Right ventricle myocardium inferior (tissue), 1 donor: ENCODE measurements around the gene ZBTB7C. TPM values are rescaled to one million over a fixed set of nuclear protein-coding genes. Genes with fewer than 3 reads are reported as not detected.

ENCODE experiments used
- ATAC-seq: fragments of 200-7000 bp; cut with Tn5 transposase; one replicate; pipeline ENCODE4 v1.9.1; 2020; ENCODE audit warnings: mild to moderate bottlenecking, moderate library complexity
- DNase-seq: peaks from one replicate; pipeline ENCODE4 v3.0.0; 2021; ENCODE audit errors: missing footprints
- intact Hi-C: fragments of 100-400 bp; cut with DNase I; formaldehyde crosslinking; loops from one replicate; pipeline ENCODE4 v1.11.0; 2022
- total RNA-seq: library from RNA; stranded (reverse); fragmentation: NEBNext Ultra II Directional; extraction: Animal tissue kit (Norgen Biotek cat#: 25700); gene quantifications from one replicate; pipeline ENCODE4 v1.2.1, GENCODE V29; 2021
- donor health status: DM: no; HTN: yes; CAD: no; lungs with severe emphysema.

Gene ZBTB7C
- total RNA-seq, 1 donor from 2014 or later, result 3.2 TPM

DNA sequence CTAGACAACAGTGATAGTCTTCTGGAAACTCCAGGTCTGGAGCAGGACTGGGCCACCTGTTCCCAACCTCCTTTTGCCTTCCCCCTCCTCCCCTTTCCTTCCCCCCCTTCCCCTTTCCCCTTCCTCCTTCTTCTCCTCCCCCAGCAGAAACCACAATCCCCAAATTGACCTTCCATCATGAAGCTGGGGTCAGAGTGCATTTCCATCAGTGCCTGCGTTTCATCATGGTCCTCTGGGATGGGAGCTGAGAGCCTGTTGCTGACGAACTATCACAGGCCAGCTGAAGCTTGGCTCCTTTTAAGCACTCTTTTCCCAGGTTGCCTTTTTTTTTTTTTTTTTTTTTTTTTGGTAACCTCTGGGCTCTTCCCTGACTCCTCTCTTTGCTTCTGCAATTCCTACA, 426.1 kb downstream of the ZBTB7C start:
- DNase-seq, result no peak
- no peak for ATAC-seq
- intact Hi-C loops, result no loop called here

GRCh38 chr18:47981830-47982229, 427.4 kb downstream of the ZBTB7C start:
- ATAC-seq, result no peak
- intact Hi-C loops, result no loop called here
- DNase-seq, result no peak

DNA sequence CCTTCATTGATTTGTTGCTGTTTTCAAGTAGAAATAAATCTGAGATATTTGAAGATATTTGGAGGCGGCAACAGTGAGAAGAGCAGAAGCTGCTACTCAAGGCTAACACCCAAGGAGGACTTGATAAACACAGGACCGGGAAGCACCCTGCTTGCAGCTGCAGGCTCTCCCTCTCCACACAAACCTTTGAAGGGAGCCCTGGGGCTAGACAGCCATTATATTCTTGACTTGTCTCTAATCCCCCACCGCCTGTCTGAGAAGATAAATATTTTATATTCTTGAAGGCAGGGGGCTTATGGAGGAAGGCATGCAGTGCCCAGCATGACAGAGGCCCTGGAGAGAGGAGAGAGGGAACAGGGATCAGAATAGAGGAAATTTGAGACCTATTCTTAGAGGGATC, 427.9 kb downstream of the ZBTB7C start:
- intact Hi-C loops, result no loop called here
- ATAC-seq, result no peak
- DNase-seq, result no peak

DNA sequence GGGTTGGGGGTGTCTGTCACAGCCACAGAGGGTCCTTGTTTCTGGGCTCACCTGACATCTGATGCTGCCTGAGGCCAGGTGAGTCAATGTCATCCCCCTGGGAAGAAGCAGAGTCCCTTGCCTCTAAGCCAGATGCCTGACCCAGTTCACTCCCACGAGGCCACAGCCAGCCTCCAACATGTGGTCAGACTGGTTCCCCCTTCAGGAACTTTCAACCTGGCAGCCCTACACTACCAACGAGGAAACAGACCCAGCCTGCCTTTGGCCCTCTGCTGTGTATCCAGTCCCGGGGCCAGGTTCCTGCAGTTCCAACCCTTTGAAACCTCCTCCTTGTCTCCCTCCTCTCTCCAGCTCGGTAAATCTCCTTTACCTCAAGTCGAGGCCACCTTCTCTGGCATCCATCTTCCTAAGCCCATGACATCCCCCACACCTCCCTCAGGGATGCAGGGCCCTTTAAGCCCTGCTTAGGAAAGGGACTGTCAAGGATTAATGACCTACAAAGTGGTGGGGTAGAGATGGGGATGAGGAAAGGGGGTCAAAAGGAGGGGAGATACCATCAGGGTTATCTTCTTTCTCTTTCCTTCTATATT, 429.5 kb downstream of the ZBTB7C start:
- intact Hi-C loops, result no loop called here
- ATAC-seq (no peak), DNase-seq (no peak)

DNA sequence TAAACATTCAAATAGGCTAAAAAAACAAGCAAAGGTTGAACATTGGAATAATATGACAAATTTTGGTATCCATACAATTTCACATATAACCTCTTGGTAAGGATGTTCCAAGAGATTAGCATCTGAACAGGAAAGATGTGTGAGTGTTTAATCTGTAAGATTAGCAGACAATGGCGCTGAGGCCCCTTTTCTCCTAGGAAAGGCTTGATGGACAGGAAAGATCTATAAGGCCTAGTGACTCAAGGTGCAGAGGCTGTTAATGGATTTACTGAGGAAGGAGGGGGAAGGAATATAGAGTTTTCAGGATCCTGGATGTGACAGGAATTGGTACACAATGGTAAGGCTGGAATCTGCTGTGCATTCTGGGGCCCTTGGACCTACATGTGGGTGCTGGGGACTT, 430.6 kb downstream of the ZBTB7C start:
- DNase-seq, result no peak
- intact Hi-C loops, result no loop called here
- no peak for ATAC-seq

DNA sequence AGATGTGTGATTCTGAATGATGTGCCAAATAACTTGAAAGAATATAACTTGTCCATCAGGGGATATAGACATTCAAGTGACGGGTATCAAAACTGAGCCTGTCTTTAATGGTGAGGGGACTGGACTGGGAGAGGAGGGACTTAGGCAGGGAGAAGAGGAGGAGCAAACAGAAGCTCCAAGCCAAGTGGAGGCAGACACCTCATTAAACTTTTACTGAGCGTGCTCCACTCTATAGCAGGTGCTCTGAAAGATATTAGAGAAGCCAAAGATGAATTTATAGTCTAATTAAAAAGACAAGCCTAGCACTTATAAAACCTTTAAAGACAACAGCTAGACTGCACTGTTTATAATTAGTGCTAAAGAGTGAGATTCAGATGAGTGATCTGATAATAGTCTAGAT, 431.0 kb downstream of the ZBTB7C start:
- ATAC-seq (no peak), DNase-seq (no peak)
- intact Hi-C loops, result no loop called here

Other genes starting within 250 kb of the ZBTB7C start
- gene CTIF, start 129.6 kb upstream of the ZBTB7C start, total RNA-seq, result 74.0 TPM